Activated CD4-positive, alpha-beta memory T cell treated with anti-CD3 and anti-CD28 coated beads, Interleukin-2, amount 10 ng/mL, durations not matched to agents 7 days and 5 days (primary cell): ENCODE results near the gene LSM3. TPM values are rescaled to one million over a fixed set of nuclear protein-coding genes. Genes with fewer than 3 reads are reported as not detected.

Experiments used
- CTCF ChIA-PET: fragments of 350-600 bp; sonication (Branson Sonifier 250); formaldehyde crosslinking; loops from one replicate; lab custom pipeline; 2021; ENCODE audit warnings: antibody characterized with exemption, inconsistent platforms; lab: Charles Lee
- POLR2A ChIA-PET: fragments of 350-600 bp; sonication (Branson Sonifier 250); formaldehyde crosslinking; loops from one replicate; lab custom pipeline; 2021; ENCODE audit warnings: antibody characterized with exemption; lab: Charles Lee
- DNase-seq: peaks from one replicate; pipeline ENCODE4 v3.0.0-alpha.2; 2020
- H3K27ac Mint-ChIP-seq: one replicate; pipeline ENCODE4 v1.8.0; 2021; ENCODE audit warnings: mild to moderate bottlenecking, mixed read lengths
- H3K27me3 Mint-ChIP-seq: one replicate; pipeline ENCODE4 v1.8.0; 2021; ENCODE audit warnings: mixed read lengths
- H3K36me3 Mint-ChIP-seq: one replicate; pipeline ENCODE4 v1.8.0; 2021; ENCODE audit warnings: low read depth, mixed read lengths
- H3K4me1 Mint-ChIP-seq: one replicate; pipeline ENCODE4 v1.8.0; 2021; ENCODE audit warnings: mixed read lengths
- H3K4me3 Mint-ChIP-seq: one replicate; pipeline ENCODE4 v1.8.0; 2021; ENCODE audit warnings: mild to moderate bottlenecking, mixed read lengths
- H3K9me3 Mint-ChIP-seq: one replicate; pipeline ENCODE4 v1.8.0; 2021; ENCODE audit warnings: mixed read lengths
- total RNA-seq, 2 experiments: library from RNA; stranded (reverse); gene quantifications; one replicate each; pipeline ENCODE4 v1.2.3, GENCODE V29; 2021

Gene LSM3
- total RNA-seq, 2 experiments from 2014 or later: 14.2 to 14.3 TPM

DNA sequence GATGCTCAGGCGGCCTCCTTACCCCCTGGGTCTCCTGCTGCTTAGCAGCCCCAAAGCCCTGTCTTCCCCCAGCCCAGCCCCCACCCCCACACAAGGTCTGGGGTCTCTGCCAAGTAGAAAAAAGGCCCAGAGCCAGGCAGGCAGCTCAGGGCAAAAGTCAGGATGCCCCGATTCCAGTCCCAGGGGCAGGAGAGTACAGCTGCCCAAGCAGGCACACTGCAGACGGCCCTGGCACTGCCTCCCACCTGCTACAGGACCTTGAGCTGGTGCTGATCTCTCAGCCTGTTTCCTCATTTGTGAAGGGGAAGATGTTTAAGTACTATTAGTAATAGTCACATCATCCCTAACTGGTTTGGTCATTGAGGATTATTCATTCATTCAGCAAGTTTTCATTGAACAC is 41.2 kb upstream of the LSM3 start:
- CTCF ChIA-PET: no interaction called here
- H3K27me3 Mint-ChIP-seq: no peaks in the 10 kb centered on the region
- H3K4me3 Mint-ChIP-seq: no peak overlapping the region
- peaks cover 63% of the 10 kb centered on the region for H3K36me3 Mint-ChIP-seq
- POLR2A ChIA-PET: interaction anchor here (9.4 to 11.0 kb wide), 2 partner anchors 12 to 41 kb away, joined by 73 to 133 read pairs; partner anchors contain the start of genes CHCHD4, LSM3, TMEM43 and XPC
- H3K9me3 Mint-ChIP-seq: no peaks in the 10 kb centered on the region
- no peak overlapping the region for H3K27ac Mint-ChIP-seq
- peaks cover 9% of the 10 kb centered on the region for H3K4me1 Mint-ChIP-seq
- no peak for DNase-seq

GRCh38 chr3:14138109-14138877 is 40.3 kb upstream of the LSM3 start:
- H3K27ac Mint-ChIP-seq: no peak overlapping the region
- no peaks in the 10 kb centered on the region for H3K27me3 Mint-ChIP-seq
- POLR2A ChIA-PET: interaction anchor here (9.4 to 11.0 kb wide), 2 partner anchors 13 to 40 kb away, joined by 73 to 133 read pairs; partner anchors contain the start of genes CHCHD4, LSM3, TMEM43 and XPC
- CTCF ChIA-PET: no interaction called here
- no peaks in the 10 kb centered on the region for H3K9me3 Mint-ChIP-seq
- no peak for DNase-seq
- no peak overlapping the region for H3K4me3 Mint-ChIP-seq
- H3K36me3 Mint-ChIP-seq: peaks cover 62% of the 10 kb centered on the region
- peaks cover 18% of the 10 kb centered on the region for H3K4me1 Mint-ChIP-seq

DNA sequence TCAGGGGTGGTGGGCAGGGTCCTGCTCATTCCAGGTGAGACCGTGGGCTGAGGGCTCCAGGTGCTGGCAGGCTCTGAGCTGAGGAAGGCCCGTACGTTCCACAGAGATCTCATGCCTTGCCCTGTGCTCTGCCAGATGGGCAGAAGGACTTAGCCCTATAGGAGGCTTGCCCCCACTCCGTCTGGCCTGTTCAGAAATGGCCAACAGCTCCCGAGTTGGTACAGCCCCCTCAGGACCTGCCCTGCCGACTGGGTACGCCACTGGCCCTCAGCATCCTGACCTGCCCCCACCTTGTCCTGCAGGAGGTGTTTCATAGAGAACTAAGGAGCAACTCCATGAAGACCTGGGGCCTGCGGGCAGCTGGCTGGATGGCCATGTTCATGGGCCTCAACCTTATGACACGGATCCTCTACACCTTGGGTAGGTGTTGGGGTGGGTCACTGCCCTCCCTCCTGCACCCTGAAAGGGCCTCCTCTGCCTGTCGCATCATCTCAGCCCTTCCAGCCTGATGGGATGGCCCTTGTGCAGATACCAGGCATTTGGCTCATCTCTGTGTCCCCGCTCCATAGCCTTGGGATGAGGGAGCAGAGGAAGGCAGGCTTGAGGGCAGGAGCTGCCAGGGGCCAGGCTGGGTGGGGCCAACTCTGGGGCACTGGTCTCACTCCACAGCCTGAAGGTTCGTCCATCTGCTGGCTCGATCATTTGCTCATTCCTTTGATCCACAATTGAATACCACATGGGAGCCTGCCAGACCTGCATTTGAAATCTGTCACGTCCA is 39.5 kb upstream of the LSM3 start:
- Mint-ChIP-seq H3K9me3 (no peaks in the 10 kb centered on the region), H3K4me3 (no peak overlapping the region), H3K4me1 (peaks cover 25% of the 10 kb centered on the region), H3K36me3 (peaks cover 55% of the 10 kb centered on the region), H3K27me3 (no peaks in the 10 kb centered on the region), H3K27ac (no peak overlapping the region)
- DNase-seq: no peak
- ChIA-PET CTCF (no interaction called here), POLR2A (interaction anchor here (9.4 to 11.0 kb wide), 2 partner anchors 14 to 40 kb away, joined by 73 to 133 read pairs; partner anchors contain the start of genes CHCHD4, LSM3, TMEM43 and XPC)

DNA sequence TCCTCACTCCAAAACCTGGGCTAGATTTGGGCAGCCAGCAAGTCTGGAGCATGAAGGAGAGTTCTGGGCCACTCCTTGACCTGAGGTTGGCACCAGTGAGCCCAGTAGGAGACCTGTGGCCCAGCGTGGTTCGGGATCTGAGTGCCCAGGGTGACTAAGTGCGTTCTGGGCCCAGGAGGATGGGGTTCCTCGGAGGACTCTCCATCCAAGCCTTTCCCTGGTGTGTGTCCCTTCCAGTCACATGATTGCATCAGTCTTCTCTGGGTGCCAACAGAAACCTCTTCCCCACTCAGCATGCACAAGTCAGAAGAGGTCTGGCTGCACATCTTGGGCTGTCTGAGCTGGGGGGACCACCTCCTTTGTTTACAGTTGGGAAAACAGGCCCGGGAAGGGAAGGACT is 38.8 kb upstream of the LSM3 start:
- DNase-seq: no peak
- Mint-ChIP-seq H3K4me3 (no peak overlapping the region), H3K4me1 (peaks cover 32% of the 10 kb centered on the region), H3K27me3 (no peaks in the 10 kb centered on the region), H3K27ac (no peak overlapping the region), H3K36me3 (peaks cover 51% of the 10 kb centered on the region), H3K9me3 (no peaks in the 10 kb centered on the region)
- POLR2A ChIA-PET: interaction anchor here (9.4 to 11.0 kb wide), 2 partner anchors 14 to 39 kb away, joined by 73 to 133 read pairs; partner anchors contain the start of genes CHCHD4, LSM3, TMEM43 and XPC
- CTCF ChIA-PET: no interaction called here

- H3K27me3 Mint-ChIP-seq: no peaks in the 10 kb centered on the region
Observed at GRCh38 chr3:14140668-14141067, 37.9 kb upstream of the LSM3 start.

GRCh38 chr3:14141144-14141543 is 37.5 kb upstream of the LSM3 start:
- ChIA-PET CTCF (interaction anchor here (1.0 kb wide), 1 partner anchor 15 kb away, joined by 5 read pairs; no protein-coding TSS in a partner anchor), POLR2A (interaction anchor here (1.0 to 11.0 kb wide), 3 partner anchors 10 to 38 kb away, joined by 3 to 133 read pairs (median 73); partner anchors contain the start of genes CHCHD4, LSM3, TMEM43 and XPC)
- Mint-ChIP-seq H3K27ac (peak overlapping the region; percentile 49), H3K27me3 (no peaks in the 10 kb centered on the region), H3K4me3 (no peak overlapping the region), H3K4me1 (peaks cover 41% of the 10 kb centered on the region), H3K36me3 (peaks cover 47% of the 10 kb centered on the region), H3K9me3 (no peaks in the 10 kb centered on the region)
- DNase-seq: no peak

More at GRCh38 chr3:14140668-14141067, 37.9 kb upstream of the LSM3 start:
- Mint-ChIP-seq H3K27ac (peak overlapping the region; percentile 48), H3K36me3 (peaks cover 48% of the 10 kb centered on the region), H3K4me1 (peaks cover 38% of the 10 kb centered on the region), H3K9me3 (no peaks in the 10 kb centered on the region), H3K4me3 (no peak overlapping the region)
- CTCF ChIA-PET: interaction anchor here (1.0 kb wide), 1 partner anchor 15 kb away, joined by 5 read pairs; no protein-coding TSS in a partner anchor
- POLR2A ChIA-PET: interaction anchor here (1.0 to 11.0 kb wide), 3 partner anchors 9 to 38 kb away, joined by 3 to 133 read pairs (median 73); partner anchors contain the start of genes CHCHD4, LSM3, TMEM43 and XPC
- DNase-seq: no peak

- H3K36me3 Mint-ChIP-seq: peaks cover 49% of the 10 kb centered on the region
- H3K4me3 Mint-ChIP-seq: no peak overlapping the region
Observed at GRCh38 chr3:14141602-14142341, 36.8 kb upstream of the LSM3 start.

DNA sequence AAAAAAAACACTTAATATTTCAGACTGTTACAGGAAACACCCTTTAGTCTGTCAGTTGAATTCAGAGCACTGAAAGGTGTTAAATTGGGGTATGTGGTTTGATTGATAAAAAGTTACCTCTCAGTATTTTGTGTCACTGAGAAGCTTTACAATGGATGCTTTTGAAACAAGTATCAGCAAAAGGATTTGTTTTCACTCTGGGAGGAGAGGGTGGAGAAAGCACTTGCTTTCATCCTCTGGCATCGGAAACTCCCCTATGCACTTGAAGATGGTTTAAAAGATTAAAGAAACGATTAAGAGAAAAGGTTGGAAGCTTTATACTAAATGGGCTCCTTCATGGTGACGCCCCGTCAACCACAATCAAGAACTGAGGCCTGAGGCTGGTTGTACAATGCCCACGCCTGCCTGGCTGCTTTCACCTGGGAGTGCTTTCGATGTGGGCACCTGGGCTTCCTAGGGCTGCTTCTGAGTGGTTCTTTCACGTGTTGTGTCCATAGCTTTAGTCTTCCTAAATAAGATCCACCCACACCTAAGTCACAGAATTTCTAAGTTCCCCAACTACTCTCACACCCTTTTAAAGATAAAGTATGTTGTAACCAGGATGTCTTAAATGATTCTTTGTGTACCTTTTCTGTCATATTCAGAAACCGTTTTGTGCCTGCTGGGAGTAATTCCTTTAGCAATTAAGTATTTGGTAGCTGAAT is 35.9 kb upstream of the LSM3 start:
- POLR2A ChIA-PET: interaction anchor here (1.1 to 11.0 kb wide), 5 partner anchors 17 to 509 kb away, joined by 3 to 133 read pairs (median 9); partner anchors contain the start of genes CCDC174, CHCHD4, LSM3 and TMEM43
- no peak overlapping the region for H3K4me3 Mint-ChIP-seq
- peaks cover 41% of the 10 kb centered on the region for H3K4me1 Mint-ChIP-seq

More at GRCh38 chr3:14141602-14142341, 36.8 kb upstream of the LSM3 start:
- ChIA-PET POLR2A (interaction anchor here (1.0 to 11.0 kb wide), 5 partner anchors 10 to 510 kb away, joined by 3 to 133 read pairs (median 9); partner anchors contain the start of genes CCDC174, CHCHD4, LSM3 and TMEM43), CTCF (interaction anchor here (1.1 to 2.7 kb wide), 3 partner anchors 17 to 62 kb away, joined by 4 to 11 read pairs (median 9); partner anchors contain the start of genes CHCHD4 and TMEM43)
- peak overlapping the region; percentile 85 for H3K27ac Mint-ChIP-seq
- H3K27me3 Mint-ChIP-seq: no peaks in the 10 kb centered on the region
- no peak for DNase-seq
- H3K4me1 Mint-ChIP-seq: peaks cover 41% of the 10 kb centered on the region
- no peaks in the 10 kb centered on the region for H3K9me3 Mint-ChIP-seq

DNA sequence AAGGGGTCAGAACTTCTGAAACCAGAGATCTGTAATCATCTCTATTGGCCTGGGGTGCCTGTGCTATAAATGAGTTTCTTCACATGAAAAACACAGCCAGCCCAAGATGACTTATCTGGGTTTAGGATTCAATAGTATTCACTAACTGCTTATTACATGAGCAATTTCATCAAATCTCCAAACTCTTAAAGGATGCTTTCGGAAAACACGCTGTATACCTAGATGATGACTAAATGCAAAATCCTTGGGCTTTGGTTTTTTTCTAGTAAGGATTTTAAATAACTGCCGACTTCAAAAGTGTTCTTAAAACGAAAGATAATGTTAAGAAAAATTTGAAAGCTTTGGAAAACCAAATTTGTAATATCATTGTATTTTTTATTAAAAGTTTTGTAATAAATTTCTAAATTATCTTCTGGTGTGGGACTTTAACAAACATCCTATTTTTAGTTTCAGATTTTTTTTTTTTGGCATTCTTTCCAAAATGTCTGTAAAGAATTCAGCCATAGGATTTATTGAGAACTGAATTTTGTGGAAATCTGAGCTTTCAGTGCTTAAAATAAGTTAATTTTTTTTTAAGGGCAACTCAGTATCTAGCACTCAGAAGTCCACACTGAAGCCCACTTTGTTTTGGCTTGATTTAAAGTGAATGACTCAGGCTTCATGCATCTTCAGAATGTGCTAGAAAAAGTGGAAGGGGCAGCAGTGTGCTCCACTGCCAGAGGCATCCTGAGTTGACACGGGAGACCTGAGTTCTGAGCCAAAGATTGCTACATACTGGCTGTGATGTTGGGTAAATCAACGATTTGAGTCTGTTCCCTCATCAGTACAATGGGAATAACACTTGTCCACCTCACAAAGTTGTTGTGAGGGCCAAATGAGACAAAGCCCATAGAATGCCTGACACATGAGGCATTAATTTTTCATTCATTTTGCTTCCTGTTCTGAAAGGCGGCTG is 35.1 kb upstream of the LSM3 start:
- CTCF ChIA-PET: interaction anchor here (0.8 to 3.0 kb wide), 7 partner anchors 13 to 60 kb away, joined by 3 to 13 read pairs (median 8); partner anchors contain the start of genes CHCHD4, LSM3, TMEM43 and XPC
- H3K27me3 Mint-ChIP-seq: no peaks in the 10 kb centered on the region
- H3K9me3 Mint-ChIP-seq: no peaks in the 10 kb centered on the region
- H3K4me3 Mint-ChIP-seq: no peak overlapping the region
- H3K27ac Mint-ChIP-seq: peak overlapping the region; percentile 92
- peaks cover 55% of the 10 kb centered on the region for H3K36me3 Mint-ChIP-seq
- POLR2A ChIA-PET: interaction anchor here (0.7 to 11.0 kb wide), 12 partner anchors 9 to 804 kb away, joined by 3 to 133 read pairs (median 4); partner anchors contain the start of genes CCDC174, CHCHD4, LSM3 and NR2C2
- H3K4me1 Mint-ChIP-seq: peaks cover 41% of the 10 kb centered on the region
- DNase-seq: no peak

More for the DNA sequence above, 35.9 kb upstream of the LSM3 start:
- DNase-seq: peak; percentile 45
- Mint-ChIP-seq H3K27me3 (no peaks in the 10 kb centered on the region), H3K9me3 (no peaks in the 10 kb centered on the region), H3K27ac (peak overlapping the region; percentile 85), H3K36me3 (peaks cover 55% of the 10 kb centered on the region)
- CTCF ChIA-PET: interaction anchor here (0.8 to 3.0 kb wide), 6 partner anchors 12 to 61 kb away, joined by 3 to 13 read pairs (median 6); partner anchors contain the start of genes CHCHD4, LSM3, TMEM43 and XPC

DNA sequence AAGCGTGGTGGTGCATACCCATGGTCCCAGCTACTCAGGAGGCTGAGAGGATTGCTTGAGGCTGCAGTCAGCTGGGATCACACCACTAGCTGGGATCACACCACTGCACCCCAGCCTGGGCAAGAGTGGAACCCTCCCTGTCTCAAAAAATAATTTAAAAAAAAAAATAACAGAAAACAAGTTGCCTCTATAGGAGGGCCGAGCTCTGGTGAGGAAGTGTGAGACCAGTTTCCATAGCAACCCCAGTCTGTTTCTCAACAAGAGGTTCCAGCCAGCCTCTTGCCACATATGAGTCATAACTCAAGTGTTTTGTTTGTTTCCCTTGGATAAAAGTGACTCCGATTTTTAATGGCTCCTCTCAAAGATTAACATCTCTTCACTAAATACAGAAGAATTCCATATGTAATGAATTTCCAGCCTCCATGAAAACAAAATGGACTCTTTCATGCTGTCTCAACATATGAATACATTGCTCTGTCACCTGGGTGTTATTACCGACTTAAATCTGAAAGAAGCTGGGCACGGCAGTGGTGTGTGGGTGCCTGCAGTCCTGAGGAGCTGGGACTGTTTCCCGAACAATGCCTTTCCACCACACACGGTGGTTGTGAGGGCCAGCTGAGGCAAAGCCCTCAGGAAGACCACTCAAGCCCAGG is 34.1 kb upstream of the LSM3 start:
- CTCF ChIA-PET: interaction anchor here (0.6 to 3.0 kb wide), 7 partner anchors 8 to 248 kb away, joined by 3 to 13 read pairs (median 4); partner anchors contain the start of genes CHCHD4, LSM3, TMEM43 and XPC
- Mint-ChIP-seq H3K4me1 (peaks cover 41% of the 10 kb centered on the region), H3K9me3 (no peaks in the 10 kb centered on the region), H3K36me3 (peaks cover 53% of the 10 kb centered on the region), H3K27ac (peak overlapping the region; percentile 92), H3K4me3 (peak overlapping the region; percentile 57), H3K27me3 (no peaks in the 10 kb centered on the region)
- DNase-seq: peak; percentile 74
- POLR2A ChIA-PET: interaction anchor here (0.7 to 11.0 kb wide), 12 partner anchors 8 to 921 kb away, joined by 3 to 133 read pairs (median 4); partner anchors contain the start of genes CHCHD4, LSM3, MRPS25 and NR2C2
